MCF 10A (cell line): ENCODE measurements around the gene MRPS34. TPM values are rescaled to one million over a fixed set of nuclear protein-coding genes. Genes with fewer than 3 reads are reported as not detected.

ENCODE experiments used
- BruUV-seq: library from RNA; stranded (reverse); fragments of 400-500 nt; replicated peaks from 2 replicates; lab custom pipeline; 2021; lab: Mats Ljungman, UMichigan
- CTCF ChIA-PET: fragments of 300-600 bp; sonication (Branson Sonifier 250); formaldehyde crosslinking; extraction: SDS; loops from one replicate; lab custom pipeline; 2021; ENCODE audit warnings: antibody characterized with exemption, inconsistent platforms; lab: Yijun Ruan, JAX
- POLR2A ChIA-PET: fragments of 300-600, 350-650 bp; sonication (Branson Sonifier 250); formaldehyde crosslinking; extraction: SDS; loops from one replicate; lab custom pipeline; 2020; ENCODE audit warnings: antibody characterized with exemption, inconsistent platforms; lab: Yijun Ruan, JAX
- DNase-seq: peaks from one replicate; pipeline ENCODE4 v3.0.0-alpha.2; 2018; ENCODE audit not compliant: unreplicated experiment
- H3K27ac Mint-ChIP-seq: one replicate; pipeline ENCODE4 v1.8.0; 2022; ENCODE audit warnings: mild to moderate bottlenecking, low read depth, mixed read lengths; ENCODE audit not compliant: unreplicated experiment
- H3K27me3 Mint-ChIP-seq: one replicate; pipeline ENCODE4 v1.8.0; 2022; ENCODE audit warnings: mixed read lengths; ENCODE audit not compliant: insufficient read depth, unreplicated experiment
- H3K36me3 Mint-ChIP-seq: one replicate; pipeline ENCODE4 v1.8.0; 2022; ENCODE audit warnings: mild to moderate bottlenecking, moderate library complexity, mixed read lengths; ENCODE audit not compliant: insufficient read depth, unreplicated experiment
- H3K4me1 Mint-ChIP-seq: one replicate; pipeline ENCODE4 v1.8.0; 2022; ENCODE audit warnings: mixed read lengths; ENCODE audit not compliant: insufficient read depth, unreplicated experiment
- H3K4me3 Mint-ChIP-seq: one replicate; pipeline ENCODE4 v1.8.0; 2022; ENCODE audit warnings: mild to moderate bottlenecking, moderate library complexity, mixed read lengths; ENCODE audit not compliant: unreplicated experiment
- H3K9me3 Mint-ChIP-seq: one replicate; pipeline ENCODE4 v1.8.0; 2022; ENCODE audit warnings: mixed read lengths; ENCODE audit not compliant: unreplicated experiment
- intact Hi-C: fragments of 100-400 bp; cut with micrococcal nuclease; formaldehyde crosslinking; loops from 2 replicates; pipeline ENCODE4 v1.14.1; 2022
- total RNA-seq: library from RNA; stranded (reverse); gene quantifications from 2 replicates; pipeline ENCODE4 v1.2.3, GENCODE V29; 2022
- TF ChIP-seq, protein P1 (sequence below): fragments of 200-600 bp; IDR thresholded peaks from one replicate; pipeline ENCODE4 v1.8.0; 2022; ENCODE audit warnings: antibody characterized with exemption, mild to moderate bottlenecking; ENCODE audit not compliant: unreplicated experiment

The MRPS34 gene
- total RNA-seq, 1 experiment from 2014 or later: 102 TPM

- POLR2A ChIA-PET: interaction anchor here (0.7 to 1.0 kb wide), 2 partner anchors 49 to 58 kb away, joined by 3 to 4 read pairs; no protein-coding TSS in a partner anchor
- no peak for DNase-seq
- H3K4me3 Mint-ChIP-seq: no peak overlapping the region
- no peak overlapping the region for H3K27ac Mint-ChIP-seq
- peaks cover 12% of the 10 kb centered on the region for H3K4me1 Mint-ChIP-seq
- BruUV-seq: no TSS peak
- TF ChIP-seq, protein P1, sequence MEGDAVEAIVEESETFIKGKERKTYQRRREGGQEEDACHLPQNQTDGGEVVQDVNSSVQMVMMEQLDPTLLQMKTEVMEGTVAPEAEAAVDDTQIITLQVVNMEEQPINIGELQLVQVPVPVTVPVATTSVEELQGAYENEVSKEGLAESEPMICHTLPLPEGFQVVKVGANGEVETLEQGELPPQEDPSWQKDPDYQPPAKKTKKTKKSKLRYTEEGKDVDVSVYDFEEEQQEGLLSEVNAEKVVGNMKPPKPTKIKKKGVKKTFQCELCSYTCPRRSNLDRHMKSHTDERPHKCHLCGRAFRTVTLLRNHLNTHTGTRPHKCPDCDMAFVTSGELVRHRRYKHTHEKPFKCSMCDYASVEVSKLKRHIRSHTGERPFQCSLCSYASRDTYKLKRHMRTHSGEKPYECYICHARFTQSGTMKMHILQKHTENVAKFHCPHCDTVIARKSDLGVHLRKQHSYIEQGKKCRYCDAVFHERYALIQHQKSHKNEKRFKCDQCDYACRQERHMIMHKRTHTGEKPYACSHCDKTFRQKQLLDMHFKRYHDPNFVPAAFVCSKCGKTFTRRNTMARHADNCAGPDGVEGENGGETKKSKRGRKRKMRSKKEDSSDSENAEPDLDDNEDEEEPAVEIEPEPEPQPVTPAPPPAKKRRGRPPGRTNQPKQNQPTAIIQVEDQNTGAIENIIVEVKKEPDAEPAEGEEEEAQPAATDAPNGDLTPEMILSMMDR: no peak
- intact Hi-C loops: no loop called here
- H3K36me3 Mint-ChIP-seq: peaks cover 51% of the 10 kb centered on the region
- no peaks in the 10 kb centered on the region for H3K27me3 Mint-ChIP-seq
- CTCF ChIA-PET: interaction anchor here (0.9 to 1.1 kb wide), 2 partner anchors 21 to 47 kb away, joined by 3 read pairs; partner anchors contain the start of gene MAPK8IP3
- H3K9me3 Mint-ChIP-seq: no peaks in the 10 kb centered on the region
These were observed 20.1 kb downstream of the MRPS34 start for GRCh38 chr16:1752853-1753252.

DNA sequence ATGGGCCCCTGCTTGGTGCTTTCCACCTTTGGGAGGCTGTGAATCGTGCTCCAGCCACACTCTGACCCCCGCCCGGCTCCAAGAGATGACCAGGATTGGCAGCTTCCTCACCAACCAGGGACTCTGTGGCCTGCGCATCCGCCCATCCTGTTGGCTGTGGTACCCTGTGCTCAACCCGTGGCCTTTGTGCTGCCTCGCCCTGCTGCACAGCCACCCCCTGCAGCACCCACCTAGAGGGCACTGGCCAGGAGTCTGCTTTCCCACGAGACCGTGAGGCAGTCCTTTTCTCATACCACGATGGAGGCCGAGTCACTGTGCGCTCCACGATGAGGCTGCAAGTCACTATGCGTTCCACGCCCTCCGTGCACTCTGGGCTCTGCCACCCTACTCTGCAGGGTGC, 21.0 kb downstream of the MRPS34 start:
- POLR2A ChIA-PET: interaction anchor here (1.0 to 1.1 kb wide), 2 partner anchors 48 to 61 kb away, joined by 3 read pairs; no protein-coding TSS in a partner anchor
- TF ChIP-seq, protein P1: no peak
- intact Hi-C loops: no loop called here
- Mint-ChIP-seq H3K9me3 (no peaks in the 10 kb centered on the region), H3K27me3 (no peaks in the 10 kb centered on the region), H3K4me1 (peaks cover 19% of the 10 kb centered on the region), H3K4me3 (no peak overlapping the region), H3K36me3 (peaks cover 57% of the 10 kb centered on the region), H3K27ac (no peak overlapping the region)
- CTCF ChIA-PET: no interaction called here
- BruUV-seq: no TSS peak
- DNase-seq: no peak

DNA sequence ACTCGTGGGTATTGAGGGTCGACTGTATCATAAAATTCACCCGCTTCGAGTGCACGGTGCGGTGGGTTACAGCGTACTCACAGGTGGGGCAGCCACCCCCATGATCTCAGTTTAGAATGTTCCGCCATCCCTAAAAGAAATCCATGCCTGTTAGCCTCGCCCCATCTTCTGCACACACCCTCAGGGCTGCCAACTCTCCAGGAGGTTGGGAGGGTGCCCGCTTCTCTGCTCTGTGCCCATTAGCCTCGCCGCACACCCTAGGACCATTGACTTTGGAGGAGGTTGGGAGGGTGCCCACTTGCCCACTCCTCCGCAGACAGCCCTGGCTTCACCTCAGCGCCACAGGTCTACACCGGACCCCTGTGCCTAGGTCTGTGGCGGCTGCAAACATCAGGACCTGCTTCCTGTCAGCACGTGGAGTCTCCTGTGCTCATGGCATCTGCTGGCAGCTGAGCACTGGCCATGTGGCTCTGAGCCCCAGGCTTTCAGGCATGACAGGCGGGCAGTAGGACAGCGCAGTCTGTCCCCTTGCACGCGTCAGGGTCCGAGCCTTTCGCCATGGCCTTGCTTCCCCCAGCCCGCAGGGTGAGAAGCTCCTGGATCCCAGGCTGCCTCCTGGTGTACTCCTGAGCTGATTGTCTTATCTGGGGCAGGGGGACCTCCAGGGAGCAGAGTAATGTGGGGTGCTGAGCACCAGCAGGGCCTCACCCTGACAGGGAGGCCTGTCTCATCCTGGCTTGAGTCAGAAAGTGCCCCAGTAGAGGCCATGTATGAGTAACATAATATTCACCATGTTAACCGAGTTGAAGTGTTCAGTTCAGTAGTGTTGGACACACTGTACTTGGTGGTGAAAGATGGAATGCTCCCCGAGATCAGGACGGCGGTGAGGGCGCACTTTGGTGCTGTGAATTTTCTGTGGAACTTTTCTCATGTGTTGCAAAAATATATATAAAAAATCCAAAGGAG, 23.5 kb downstream of the MRPS34 start:
- Mint-ChIP-seq H3K9me3 (no peaks in the 10 kb centered on the region), H3K36me3 (peaks cover 55% of the 10 kb centered on the region), H3K27me3 (no peaks in the 10 kb centered on the region), H3K27ac (no peak overlapping the region), H3K4me1 (peaks cover 29% of the 10 kb centered on the region), H3K4me3 (no peak overlapping the region)
- DNase-seq: no peak
- intact Hi-C loops: no loop called here
- TF ChIP-seq, protein P1: no peak
- POLR2A ChIA-PET: interaction anchor here (0.6 to 2.0 kb wide), 4 partner anchors 20 to 43 kb away, joined by 4 to 5 read pairs (median 5); partner anchors contain the start of genes EME2, MAPK8IP3, MRPS34 and NME3
- CTCF ChIA-PET: interaction anchor here (0.5 to 0.6 kb wide), 3 partner anchors 16 to 965 kb away, joined by 3 to 4 read pairs (median 3); no protein-coding TSS in a partner anchor
- no TSS peak for BruUV-seq

DNA sequence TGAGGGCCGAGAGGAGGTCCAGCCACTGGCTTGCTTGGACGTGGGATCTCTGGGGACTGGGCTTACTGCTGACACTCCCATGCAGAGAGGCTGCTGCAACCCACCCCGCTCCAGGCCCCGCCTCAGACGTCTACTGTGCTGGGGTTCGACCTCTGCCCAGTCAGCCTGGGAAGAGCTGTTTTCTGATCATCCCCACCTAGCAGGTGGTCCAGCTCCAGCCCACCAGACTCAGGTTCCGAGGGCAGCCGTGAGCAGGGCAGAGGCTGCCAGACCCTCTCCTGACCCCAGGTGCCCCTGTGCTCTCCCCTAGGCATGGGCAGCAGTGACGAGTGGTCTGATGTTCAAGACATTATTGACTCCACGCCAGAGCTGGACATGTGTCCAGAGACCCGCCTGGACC, 25.0 kb downstream of the MRPS34 start:
- H3K4me3 Mint-ChIP-seq: no peak overlapping the region
- ChIA-PET CTCF (interaction anchor here (0.7 kb wide), 1 partner anchor 16 kb away, joined by 3 read pairs; no protein-coding TSS in a partner anchor), POLR2A (interaction anchor here (3.4 kb wide), 1 partner anchor 34 kb away, joined by 26 read pairs; the partner anchor contains the start of genes NUBP2 and SPSB3)
- TF ChIP-seq, protein P1: no peak
- no peak overlapping the region for H3K27ac Mint-ChIP-seq
- no TSS peak for BruUV-seq
- peaks cover 56% of the 10 kb centered on the region for H3K36me3 Mint-ChIP-seq
- H3K27me3 Mint-ChIP-seq: no peaks in the 10 kb centered on the region
- no peak for DNase-seq
- intact Hi-C loops: no loop called here
- no peaks in the 10 kb centered on the region for H3K9me3 Mint-ChIP-seq
- peaks cover 34% of the 10 kb centered on the region for H3K4me1 Mint-ChIP-seq
